Measurements from ENCODE around the gene FBXL15.

- no peak for TF ChIP-seq POLR2A (IDR thresholded peaks at IDR 0.05)
- TF ChIP-seq CTCF (IDR thresholded peaks at IDR 0.05 in 4 of 5, conservative IDR thresholded peaks at IDR 0.05 in 1 of 5), result no peak
These were observed 38.7 kb upstream of the FBXL15 start for GRCh38 chr10:102381983-102382382.
